Measurements from ENCODE around the gene MAB21L1. TPM values are rescaled to one million over a fixed set of nuclear protein-coding genes. Genes with fewer than 3 reads are reported as not detected.
A peak's percentile ranks its signal among the peaks of the same experiment; 100 is the strongest.

The MAB21L1 gene
- total RNA-seq, 4 donors from 2014 or later, result 5.2 to 11.1 (median 7.5) TPM

- Histone ChIP-seq H3K27me3 (peaks cover 0 to 11% of the 10 kb centered on the region in 2 donors), H3K9me3 (no peaks in the 10 kb centered on the region), H3K4me3 (peak overlapping the region; percentile 43 to 75 (median 66)), H3K4me1 (peaks cover 0 to 13% (median 2%) of the 10 kb centered on the region in 4 donors), H3K27ac (peak overlapping the region; percentile 68 to 89 (median 78)), H3K36me3 (no peaks in the 10 kb centered on the region)
- WGBS, 2 donors, result 5 to 15% methylated on average over 36 to 43 of the region's 47 CpGs
- DNase-seq (ENCODE audit: low spot score in 2 of 2), result peak; percentile 52 to 58
- TF ChIP-seq CTCF (IDR thresholded peaks at IDR 0.05) (no peak), POLR2A (IDR thresholded peaks at IDR 0.05) (no peak), EP300 (IDR thresholded peaks at IDR 0.05) (peak in 1 of 2 donors; percentile 17)
These were observed 1.1 kb downstream of the MAB21L1 start for GRCh38 chr13:35475212-35475959.

GRCh38 chr13:35474496-35475211, 1.8 kb downstream of the MAB21L1 start:
- 24 to 33% methylated on average over 17 of the region's 17 CpGs for WGBS, 2 donors

GRCh38 chr13:35473802-35474201, 2.7 kb downstream of the MAB21L1 start:
- Histone ChIP-seq H3K27ac (peak overlapping the region in 2 of 4 donors; percentile 37 to 89), H3K36me3 (no peaks in the 10 kb centered on the region), H3K4me3 (peak overlapping the region in 2 of 4 donors; percentile 9 to 75), H3K9me3 (no peaks in the 10 kb centered on the region), H3K27me3 (peaks cover 0 to 11% of the 10 kb centered on the region in 2 donors), H3K4me1 (peaks cover 0 to 17% (median 2%) of the 10 kb centered on the region in 4 donors)
- DNase-seq (ENCODE audit: low spot score in 2 of 2), result no peak
- 72 to 75% methylated on average over 2 of the region's 2 CpGs for WGBS, 2 donors
- TF ChIP-seq POLR2A (IDR thresholded peaks at IDR 0.05) (no peak), CTCF (IDR thresholded peaks at IDR 0.05) (no peak), EP300 (IDR thresholded peaks at IDR 0.05) (no peak)

More at GRCh38 chr13:35474496-35475211, 1.8 kb downstream of the MAB21L1 start:
- Histone ChIP-seq H3K9me3 (no peaks in the 10 kb centered on the region), H3K27ac (peak overlapping the region; percentile 13 to 89 (median 77)), H3K36me3 (no peaks in the 10 kb centered on the region), H3K4me3 (peak overlapping the region; percentile 43 to 75 (median 66)), H3K4me1 (peaks cover 0 to 17% (median 2%) of the 10 kb centered on the region in 4 donors), H3K27me3 (peaks cover 0 to 11% of the 10 kb centered on the region in 2 donors)
- DNase-seq (ENCODE audit: low spot score in 2 of 2), result peak in 1 of 2 donors; percentile 16
- TF ChIP-seq POLR2A (IDR thresholded peaks at IDR 0.05), result no peak
- TF ChIP-seq CTCF (IDR thresholded peaks at IDR 0.05), result no peak
- TF ChIP-seq EP300 (IDR thresholded peaks at IDR 0.05), result no peak

- Histone ChIP-seq H3K36me3 (no peaks in the 10 kb centered on the region), H3K4me1 (peaks cover 0 to 17% (median 2%) of the 10 kb centered on the region in 4 donors), H3K9me3 (no peaks in the 10 kb centered on the region), H3K4me3 (peak overlapping the region in 2 of 4 donors; percentile 9 to 75), H3K27ac (peak overlapping the region in 2 of 4 donors; percentile 37 to 89), H3K27me3 (peaks cover 0 to 11% of the 10 kb centered on the region in 2 donors)
- no peak for DNase-seq (ENCODE audit: low spot score in 2 of 2)
- TF ChIP-seq EP300 (IDR thresholded peaks at IDR 0.05), result no peak
- no peak for TF ChIP-seq CTCF (IDR thresholded peaks at IDR 0.05)
- TF ChIP-seq POLR2A (IDR thresholded peaks at IDR 0.05), result no peak
These were observed 3.2 kb downstream of the MAB21L1 start for GRCh38 chr13:35473206-35473775.
